ENCODE data around the gene DNAI2.
"Not testable (repeated sequence)": the region's sequence is repeated elsewhere in the genome, so short reads cannot be mapped to it uniquely, and the experiment has no call there.

The DNAI2 gene

DNA sequence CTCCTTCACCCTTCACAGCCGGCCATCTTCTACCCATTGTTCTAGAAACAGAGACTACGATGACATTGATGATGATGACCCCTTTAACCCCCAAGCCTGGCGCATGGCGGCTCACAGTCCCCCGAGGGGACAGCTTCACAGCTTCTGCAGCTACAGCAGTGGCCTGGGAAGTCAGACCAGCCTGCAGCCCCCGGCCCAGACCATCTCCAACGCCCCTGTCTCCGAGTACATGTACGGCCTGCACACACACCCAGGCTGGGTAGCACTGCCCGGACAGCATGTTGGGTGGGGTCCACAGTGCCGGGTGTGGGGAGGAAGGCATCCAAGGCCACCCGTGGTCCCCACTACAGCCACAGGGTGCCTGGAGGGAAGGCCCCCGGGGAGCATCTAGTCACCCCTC lies 21.0 kb upstream of the DNAI2 start:
- DNase-seq, result no peak
- Mint-ChIP-seq H3K27me3 (no peaks in the 10 kb centered on the region), H3K27ac (no peak overlapping the region), H3K4me3 (no peak overlapping the region), H3K36me3 (ENCODE audit: low read depth) (peaks cover 4% of the 10 kb centered on the region), H3K9me3 (no peaks in the 10 kb centered on the region), H3K4me1 (ENCODE audit: low read depth) (no peaks in the 10 kb centered on the region)

DNA sequence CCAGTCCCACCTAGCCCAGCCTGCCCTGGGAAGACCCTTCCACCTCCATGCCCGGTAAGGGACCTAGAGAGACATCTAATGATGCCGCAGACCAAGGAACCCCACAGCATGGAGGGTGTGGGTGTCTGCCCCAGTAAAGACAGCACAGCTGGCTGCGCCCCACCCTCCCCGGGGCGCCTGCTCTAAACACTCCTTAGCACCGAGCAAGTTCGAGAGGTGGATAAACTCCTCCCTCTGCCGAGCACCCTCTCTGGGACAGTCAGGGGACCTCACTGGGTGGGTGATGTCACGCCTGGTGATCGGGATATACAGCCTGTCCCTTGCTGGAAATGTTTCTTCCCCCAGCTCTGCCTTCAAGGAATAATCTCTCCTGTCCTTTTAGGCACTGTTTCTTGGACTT lies 16.7 kb upstream of the DNAI2 start:
- Mint-ChIP-seq H3K9me3 (no peaks in the 10 kb centered on the region), H3K4me1 (ENCODE audit: low read depth) (no peaks in the 10 kb centered on the region), H3K27me3 (no peaks in the 10 kb centered on the region), H3K36me3 (ENCODE audit: low read depth) (peaks cover 4% of the 10 kb centered on the region), H3K27ac (no peak overlapping the region), H3K4me3 (no peak overlapping the region)
- DNase-seq, result no peak

DNA sequence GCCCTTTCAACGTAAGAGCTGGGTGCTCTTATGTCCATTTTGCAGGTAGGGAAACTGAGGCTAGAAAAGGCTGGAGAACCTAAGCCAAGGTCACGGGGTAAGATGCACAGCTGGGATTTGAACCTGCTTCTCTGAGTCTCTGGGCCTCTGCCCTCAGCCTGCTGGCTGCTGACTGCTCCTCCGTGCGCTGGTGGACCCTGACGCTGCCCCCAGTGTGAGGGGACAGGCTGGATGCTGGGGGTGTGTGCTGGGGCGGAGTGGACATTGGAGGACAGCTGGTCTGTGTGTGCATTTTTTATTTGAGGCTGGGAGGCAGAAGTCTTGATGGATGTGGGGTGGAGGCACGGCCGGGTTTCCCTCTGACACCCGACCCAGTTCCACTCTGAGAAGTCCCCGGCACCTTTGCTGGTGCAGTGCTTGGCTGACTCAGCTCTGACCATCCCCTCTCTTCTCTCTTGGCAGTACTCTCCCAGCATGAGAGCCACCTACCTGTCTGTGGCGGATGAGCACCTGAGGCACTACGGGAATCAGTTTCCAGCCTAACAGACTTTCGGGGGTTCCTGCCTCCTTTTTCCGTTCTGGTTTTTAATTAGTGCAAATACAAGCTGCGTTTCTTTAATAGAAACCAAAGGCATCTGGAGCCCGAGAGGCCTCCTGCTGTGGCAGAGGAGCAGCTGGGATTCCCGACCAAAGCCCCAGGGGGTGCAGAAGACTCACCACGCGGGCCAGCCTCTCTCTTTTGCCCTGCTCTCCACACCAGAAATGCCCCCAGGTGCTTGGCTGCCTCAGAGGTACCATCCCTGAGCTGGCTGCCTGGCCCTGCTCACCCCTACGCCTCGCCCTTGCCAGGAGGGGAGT lies 14.1 kb upstream of the DNAI2 start:
- Mint-ChIP-seq H3K9me3 (no peaks in the 10 kb centered on the region), H3K36me3 (ENCODE audit: low read depth) (no peaks in the 10 kb centered on the region), H3K27me3 (no peaks in the 10 kb centered on the region), H3K4me3 (no peak overlapping the region), H3K27ac (no peak overlapping the region), H3K4me1 (ENCODE audit: low read depth) (no peaks in the 10 kb centered on the region)
- DNase-seq, result no peak

GRCh38 chr17:74260525-74260850 lies 13.5 kb upstream of the DNAI2 start:
- H3K27ac Mint-ChIP-seq, result no peak overlapping the region
- no peak for DNase-seq
- no peaks in the 10 kb centered on the region for H3K36me3 Mint-ChIP-seq (ENCODE audit: low read depth)
- no peaks in the 10 kb centered on the region for H3K9me3 Mint-ChIP-seq
- no peaks in the 10 kb centered on the region for H3K27me3 Mint-ChIP-seq
- H3K4me1 Mint-ChIP-seq (ENCODE audit: low read depth), result no peaks in the 10 kb centered on the region
- H3K4me3 Mint-ChIP-seq, result no peak overlapping the region

DNA sequence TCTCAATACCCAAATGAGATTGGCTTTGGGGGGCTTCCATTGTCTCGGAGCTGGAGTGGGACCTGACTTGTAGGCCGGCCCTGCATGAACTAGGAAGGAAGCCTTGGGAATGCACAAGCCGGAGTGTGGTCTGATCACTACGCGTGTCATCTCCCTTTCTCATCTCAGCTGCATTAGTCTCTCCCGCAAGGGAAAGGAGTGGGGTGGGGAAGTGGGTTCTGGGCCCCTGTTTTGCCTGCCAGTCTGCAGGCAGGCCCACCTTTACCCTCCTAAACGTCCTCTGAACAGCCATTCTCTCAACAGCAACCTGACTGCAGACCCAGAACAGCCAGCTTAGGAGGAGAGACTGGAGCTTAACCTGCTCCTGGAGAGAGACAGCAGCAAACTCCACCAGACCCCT lies 11.4 kb upstream of the DNAI2 start:
- Mint-ChIP-seq H3K9me3 (no peaks in the 10 kb centered on the region), H3K27me3 (peaks cover 5% of the 10 kb centered on the region), H3K4me3 (no peak overlapping the region), H3K4me1 (ENCODE audit: low read depth) (no peaks in the 10 kb centered on the region), H3K36me3 (ENCODE audit: low read depth) (no peaks in the 10 kb centered on the region), H3K27ac (no peak overlapping the region)
- DNase-seq, result no peak

GRCh38 chr17:74267054-74267453 lies 7.0 kb upstream of the DNAI2 start:
- not testable (repeated sequence) for H3K9me3 Mint-ChIP-seq; DNase-seq; H3K4me3 Mint-ChIP-seq; H3K27ac Mint-ChIP-seq; H3K4me1 Mint-ChIP-seq (ENCODE audit: low read depth); H3K36me3 Mint-ChIP-seq (ENCODE audit: low read depth)
- H3K27me3 Mint-ChIP-seq, result peaks cover 11% of the 10 kb centered on the region

GRCh38 chr17:74267579-74267978 lies 6.5 kb upstream of the DNAI2 start:
- Mint-ChIP-seq H3K27me3 (peaks cover 11% of the 10 kb centered on the region), H3K4me1 (ENCODE audit: low read depth) (peaks cover 3% of the 10 kb centered on the region), H3K27ac (no peak overlapping the region), H3K4me3 (no peak overlapping the region), H3K36me3 (ENCODE audit: low read depth) (no peaks in the 10 kb centered on the region), H3K9me3 (no peaks in the 10 kb centered on the region)
- no peak for DNase-seq

DNA sequence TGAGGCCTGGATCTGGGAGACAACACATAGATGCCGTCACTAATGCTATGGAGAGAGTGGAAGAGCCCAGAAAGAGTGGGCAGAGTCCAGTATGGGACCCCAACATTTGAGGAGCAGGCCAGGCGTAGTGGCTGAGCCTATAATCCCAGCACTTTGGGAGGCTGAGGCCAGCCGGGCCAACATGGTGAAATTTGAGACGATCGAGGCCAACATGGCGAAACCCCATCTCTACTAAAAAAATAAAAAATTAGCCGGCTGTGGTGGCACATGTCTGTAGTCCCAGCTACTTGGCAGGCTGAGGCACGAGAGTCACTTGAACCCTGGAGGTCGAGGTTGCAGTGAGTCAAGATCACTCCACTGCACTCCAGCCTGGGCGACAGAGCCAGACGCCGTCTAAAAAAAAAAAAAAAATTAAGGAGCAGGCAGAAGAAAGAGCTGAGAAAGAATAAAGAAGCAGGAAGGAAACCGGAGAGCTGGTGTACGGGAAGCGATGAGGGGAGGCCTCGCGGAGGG lies 6.0 kb upstream of the DNAI2 start:
- Mint-ChIP-seq H3K4me3 (no peak overlapping the region), H3K27me3 (peaks cover 11% of the 10 kb centered on the region), H3K27ac (no peak overlapping the region), H3K4me1 (ENCODE audit: low read depth) (peaks cover 3% of the 10 kb centered on the region), H3K36me3 (ENCODE audit: low read depth) (no peaks in the 10 kb centered on the region), H3K9me3 (no peaks in the 10 kb centered on the region)
- no peak for DNase-seq

- no peak for DNase-seq
- no peak overlapping the region for H3K4me3 Mint-ChIP-seq
- peaks cover 3% of the 10 kb centered on the region for H3K4me1 Mint-ChIP-seq (ENCODE audit: low read depth)
- H3K27ac Mint-ChIP-seq, result no peak overlapping the region
- no peaks in the 10 kb centered on the region for H3K9me3 Mint-ChIP-seq
- no peaks in the 10 kb centered on the region for H3K36me3 Mint-ChIP-seq (ENCODE audit: low read depth)
- peaks cover 12% of the 10 kb centered on the region for H3K27me3 Mint-ChIP-seq
These were observed 5.5 kb upstream of the DNAI2 start for GRCh38 chr17:74268558-74268957.

- Mint-ChIP-seq H3K4me3 (no peak overlapping the region), H3K27me3 (peaks cover 25% of the 10 kb centered on the region), H3K36me3 (ENCODE audit: low read depth) (no peaks in the 10 kb centered on the region), H3K9me3 (no peaks in the 10 kb centered on the region), H3K4me1 (ENCODE audit: low read depth) (peaks cover 19% of the 10 kb centered on the region), H3K27ac (no peak overlapping the region)
- no peak for DNase-seq
These were observed 3.7 kb upstream of the DNAI2 start for GRCh38 chr17:74270333-74270732.

- H3K27me3 Mint-ChIP-seq, result peaks cover 25% of the 10 kb centered on the region
- no peaks in the 10 kb centered on the region for H3K36me3 Mint-ChIP-seq (ENCODE audit: low read depth)
- peaks cover 21% of the 10 kb centered on the region for H3K4me1 Mint-ChIP-seq (ENCODE audit: low read depth)
- H3K9me3 Mint-ChIP-seq, result no peaks in the 10 kb centered on the region
- DNase-seq, result no peak
- no peak overlapping the region for H3K27ac Mint-ChIP-seq
- H3K4me3 Mint-ChIP-seq, result no peak overlapping the region
These were observed 2.8 kb upstream of the DNAI2 start for GRCh38 chr17:74271281-74271680.

GRCh38 chr17:74271901-74272561 lies 2.0 kb upstream of the DNAI2 start:
- no peak for DNase-seq
- H3K27me3 Mint-ChIP-seq, result peaks cover 22% of the 10 kb centered on the region
- H3K27ac Mint-ChIP-seq, result no peak overlapping the region
- H3K9me3 Mint-ChIP-seq, result no peaks in the 10 kb centered on the region
- H3K4me3 Mint-ChIP-seq, result no peak overlapping the region
- no peaks in the 10 kb centered on the region for H3K36me3 Mint-ChIP-seq (ENCODE audit: low read depth)
- H3K4me1 Mint-ChIP-seq (ENCODE audit: low read depth), result peaks cover 21% of the 10 kb centered on the region

- H3K27me3 Mint-ChIP-seq, result peaks cover 18% of the 10 kb centered on the region
- H3K4me1 Mint-ChIP-seq (ENCODE audit: low read depth), result peaks cover 22% of the 10 kb centered on the region
- no peak overlapping the region for H3K4me3 Mint-ChIP-seq
- no peak for DNase-seq
- no peaks in the 10 kb centered on the region for H3K9me3 Mint-ChIP-seq
- H3K27ac Mint-ChIP-seq, result no peak overlapping the region
- no peaks in the 10 kb centered on the region for H3K36me3 Mint-ChIP-seq (ENCODE audit: low read depth)
These were observed 1.3 kb upstream of the DNAI2 start for GRCh38 chr17:74272731-74273201.

GRCh38 chr17:74274709-74275340 lies 791 bp downstream of the DNAI2 start:
- peak overlapping the region; percentile 3 for H3K4me3 Mint-ChIP-seq
- H3K4me1 Mint-ChIP-seq (ENCODE audit: low read depth), result peaks cover 29% of the 10 kb centered on the region

GRCh38 chr17:74276051-74276476 lies 2.0 kb downstream of the DNAI2 start:
- Mint-ChIP-seq H3K9me3 (no peaks in the 10 kb centered on the region), H3K36me3 (ENCODE audit: low read depth) (no peaks in the 10 kb centered on the region), H3K4me3 (no peak overlapping the region), H3K27ac (peak overlapping the region; percentile 8), H3K27me3 (peaks cover 14% of the 10 kb centered on the region), H3K4me1 (ENCODE audit: low read depth) (peaks cover 39% of the 10 kb centered on the region)
- no peak for DNase-seq

More at GRCh38 chr17:74274709-74275340, 791 bp downstream of the DNAI2 start:
- no peak overlapping the region for H3K27ac Mint-ChIP-seq
- H3K36me3 Mint-ChIP-seq (ENCODE audit: low read depth), result no peaks in the 10 kb centered on the region
- H3K27me3 Mint-ChIP-seq, result peaks cover 14% of the 10 kb centered on the region
- H3K9me3 Mint-ChIP-seq, result no peaks in the 10 kb centered on the region
- DNase-seq, result no peak
